GM19193 (cell line): ENCODE measurements around the gene PRPSAP1.

ENCODE experiments used
- POLR2A ChIP-seq: IDR thresholded peaks from 4 replicates; pipeline ENCODE4 v1.6.1; 2011; ENCODE audit not compliant: insufficient read depth, insufficient read length; ENCODE audit errors: extremely low read depth

The PRPSAP1 gene

DNA sequence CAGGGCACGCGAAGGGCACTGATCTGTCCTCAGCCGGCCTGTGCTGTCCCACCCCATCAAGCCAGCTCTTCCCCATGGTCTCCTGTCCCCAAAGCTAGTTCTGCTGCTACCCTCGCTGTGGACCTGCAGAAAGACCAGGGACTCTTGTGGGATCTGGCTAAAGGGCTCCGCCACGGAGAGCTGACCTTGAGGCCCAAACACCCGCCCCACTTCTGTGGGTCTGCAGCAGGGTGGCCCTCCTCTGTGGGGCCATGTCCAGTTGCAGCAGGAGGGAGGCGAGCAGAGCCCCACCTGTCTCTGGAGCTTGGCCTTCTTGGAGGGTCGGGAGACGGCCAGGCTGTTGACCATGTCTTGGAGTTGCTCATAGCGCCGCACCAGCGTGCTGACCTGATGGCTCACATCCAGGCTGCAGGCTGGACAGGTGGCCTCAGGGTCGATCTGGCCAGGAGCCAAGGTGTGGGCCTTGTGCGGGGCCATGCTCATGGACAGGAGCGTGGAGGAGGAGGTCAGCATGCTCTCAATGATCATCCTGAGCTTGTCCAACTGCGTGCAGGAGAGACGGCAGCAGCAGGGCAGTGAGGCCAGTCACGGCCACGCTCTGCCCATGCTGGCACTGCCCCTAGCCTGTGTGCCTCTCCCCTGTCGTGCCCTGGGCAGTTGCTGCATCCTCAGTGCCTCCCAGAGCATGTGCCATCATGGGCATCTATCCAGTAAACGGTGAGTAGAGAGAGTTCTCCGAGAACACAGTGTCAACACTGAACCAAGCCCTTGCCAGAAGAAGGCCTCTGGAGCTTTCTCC, 71.9 kb downstream of the PRPSAP1 start:
- TF ChIP-seq POLR2A: no peak

DNA sequence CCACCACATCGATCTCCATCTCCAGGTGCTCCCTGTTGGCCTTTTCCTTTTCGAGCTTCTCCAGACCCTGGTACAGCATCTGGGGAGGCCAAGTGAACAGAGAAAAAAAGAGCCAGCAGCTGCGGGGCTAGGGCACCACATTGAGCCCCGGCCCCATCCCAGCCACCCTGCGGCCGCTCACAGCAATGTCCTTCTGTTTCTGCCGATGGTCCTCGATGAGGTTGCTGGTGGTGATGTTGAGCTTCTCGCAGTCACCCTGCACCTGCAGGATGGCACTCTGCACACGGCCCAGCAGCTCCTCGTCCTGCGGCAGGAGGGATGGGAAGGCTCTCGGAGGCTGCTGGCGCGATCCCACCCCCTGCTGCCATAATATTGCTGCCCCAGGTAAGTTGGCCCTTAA, 73.1 kb downstream of the PRPSAP1 start:
- TF ChIP-seq POLR2A: no peak

DNA sequence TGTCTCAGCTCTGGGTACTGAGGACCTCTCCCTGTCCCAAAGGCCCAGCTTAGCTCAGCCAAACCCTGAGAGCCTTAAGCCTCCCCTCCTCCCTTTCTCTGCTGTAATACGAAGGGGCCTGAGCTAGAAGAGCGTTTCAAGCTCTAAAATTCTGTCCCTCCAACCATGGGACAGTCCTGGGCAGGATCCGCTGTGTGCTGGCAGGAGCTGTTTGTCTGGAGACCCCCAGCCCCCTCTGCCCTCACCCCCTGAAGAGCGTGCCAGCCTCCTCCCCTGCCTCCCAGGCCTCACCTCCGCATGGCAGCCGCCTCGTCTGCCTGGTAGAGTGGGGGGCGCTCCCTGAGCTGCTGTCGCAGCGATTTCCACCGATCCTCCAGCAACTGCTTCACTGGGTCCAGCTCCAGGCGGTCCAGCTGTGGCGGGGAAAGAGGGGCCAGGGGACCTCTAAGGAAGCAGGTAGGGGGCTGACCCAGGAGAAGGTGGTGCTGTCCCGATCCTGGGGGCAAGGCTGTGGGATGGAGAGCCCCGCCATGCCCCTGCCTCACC, 73.9 kb downstream of the PRPSAP1 start:
- TF ChIP-seq POLR2A: no peak

DNA sequence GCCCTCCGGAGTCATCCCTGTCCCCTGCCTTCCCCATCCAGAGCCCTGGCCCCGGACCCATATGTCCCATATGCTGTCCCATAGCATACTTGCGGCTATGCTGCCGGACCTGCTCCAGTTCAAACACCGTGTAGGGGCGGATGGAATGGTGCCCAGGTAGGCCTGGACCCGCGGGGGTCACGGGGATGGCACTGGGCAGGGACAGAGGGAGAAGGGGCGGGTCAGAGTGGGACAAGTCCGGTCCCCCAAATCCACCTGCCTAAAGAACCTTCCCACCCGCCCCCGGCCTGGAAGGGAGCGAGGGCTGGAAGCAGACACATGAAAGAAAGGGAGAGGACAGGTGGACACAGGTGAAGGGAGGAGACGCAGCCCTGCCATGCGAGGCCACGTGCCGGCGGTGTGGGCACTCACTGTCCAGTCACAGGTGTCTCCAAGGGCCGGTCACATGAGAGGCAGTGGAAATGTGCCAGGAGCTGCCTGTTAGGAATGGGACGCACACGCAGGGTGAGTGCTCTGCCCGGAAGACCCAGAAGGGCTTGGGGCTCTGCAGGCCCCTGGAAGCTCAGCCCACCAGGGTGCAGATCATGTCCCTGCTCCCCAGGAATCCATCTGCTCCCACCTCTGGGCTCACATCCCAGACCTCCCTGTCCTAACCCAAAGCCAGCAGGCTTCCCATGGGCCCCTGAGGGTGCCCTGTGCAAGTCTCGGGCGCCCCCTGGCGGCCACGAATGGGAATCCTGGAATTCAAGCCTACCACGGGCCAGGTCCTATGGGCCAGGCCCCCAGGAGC, 74.6 kb downstream of the PRPSAP1 start:
- no peak for TF ChIP-seq POLR2A

DNA sequence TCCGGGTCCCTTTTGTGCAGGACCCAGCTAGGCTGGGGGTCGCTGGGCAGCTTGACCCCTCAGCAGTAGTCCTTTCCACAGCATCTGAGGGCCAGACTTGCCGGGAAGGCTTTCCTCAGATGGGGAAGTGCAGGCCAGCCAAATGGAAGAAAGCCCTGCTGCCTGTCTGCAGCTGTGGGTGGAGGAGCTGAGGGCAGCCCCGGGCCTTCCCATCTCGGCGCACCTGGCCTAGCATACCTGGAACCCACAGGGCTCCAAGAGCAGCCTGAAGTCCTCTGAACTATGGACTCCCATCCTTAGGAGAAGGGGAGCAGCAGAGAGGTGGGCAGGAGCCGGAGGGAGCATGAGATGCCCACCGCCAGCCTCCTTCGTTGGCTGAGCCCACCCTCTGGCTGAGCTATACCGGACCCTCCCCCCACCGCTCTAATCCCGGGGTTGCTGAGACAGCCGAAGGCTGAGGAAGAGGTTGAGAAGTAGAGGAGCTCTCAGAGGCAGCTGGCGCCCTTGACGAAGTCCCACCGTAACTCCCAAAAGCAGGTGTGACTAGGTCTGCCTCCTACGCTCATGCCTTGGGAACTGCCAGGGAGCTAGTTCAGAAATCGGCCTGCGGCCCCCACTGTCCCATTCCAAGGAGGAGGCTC, 75.3 kb downstream of the PRPSAP1 start:
- no peak for TF ChIP-seq POLR2A

DNA sequence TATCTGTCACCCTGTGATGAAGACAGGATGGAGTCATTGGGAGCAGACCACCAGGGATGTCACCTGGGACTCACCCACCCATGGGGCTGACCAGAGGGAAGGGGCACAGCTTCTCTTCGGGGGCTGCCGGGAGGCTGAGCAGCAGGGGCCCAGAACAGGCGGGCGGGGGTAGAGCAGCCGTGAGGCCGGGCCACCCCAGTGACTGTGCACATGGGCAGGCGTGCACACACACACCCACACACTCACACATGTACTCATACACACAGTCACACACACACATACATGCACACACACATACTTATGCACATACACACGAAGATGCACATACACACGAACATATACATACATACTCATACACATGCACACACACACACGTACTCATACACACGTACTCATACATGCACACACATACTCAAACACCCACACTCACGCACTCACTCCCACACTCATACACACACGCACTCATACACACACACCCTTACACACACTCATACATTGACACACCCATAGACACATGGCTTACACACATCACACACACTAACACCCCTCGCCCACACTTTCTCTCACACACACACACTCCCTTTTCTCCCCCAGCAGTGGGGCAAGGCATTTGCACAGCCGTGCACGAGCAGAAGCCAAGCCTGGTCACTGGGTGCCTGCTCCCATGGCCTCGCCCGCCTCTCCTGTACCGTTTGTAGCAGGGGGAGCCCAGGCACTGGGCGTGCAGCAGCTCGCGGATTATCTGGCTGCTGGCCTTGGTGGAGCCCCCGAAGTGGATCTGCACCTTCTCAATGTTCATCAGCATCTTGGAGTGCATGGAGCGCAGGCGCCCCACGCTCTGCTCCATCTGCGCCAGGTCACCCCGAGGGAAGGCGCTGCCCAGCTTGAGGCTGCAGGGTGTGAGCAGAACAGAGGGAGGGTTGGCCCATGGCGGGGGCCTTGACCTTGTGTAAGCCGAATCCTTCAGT, 76.1 kb downstream of the PRPSAP1 start:
- TF ChIP-seq POLR2A: no peak

DNA sequence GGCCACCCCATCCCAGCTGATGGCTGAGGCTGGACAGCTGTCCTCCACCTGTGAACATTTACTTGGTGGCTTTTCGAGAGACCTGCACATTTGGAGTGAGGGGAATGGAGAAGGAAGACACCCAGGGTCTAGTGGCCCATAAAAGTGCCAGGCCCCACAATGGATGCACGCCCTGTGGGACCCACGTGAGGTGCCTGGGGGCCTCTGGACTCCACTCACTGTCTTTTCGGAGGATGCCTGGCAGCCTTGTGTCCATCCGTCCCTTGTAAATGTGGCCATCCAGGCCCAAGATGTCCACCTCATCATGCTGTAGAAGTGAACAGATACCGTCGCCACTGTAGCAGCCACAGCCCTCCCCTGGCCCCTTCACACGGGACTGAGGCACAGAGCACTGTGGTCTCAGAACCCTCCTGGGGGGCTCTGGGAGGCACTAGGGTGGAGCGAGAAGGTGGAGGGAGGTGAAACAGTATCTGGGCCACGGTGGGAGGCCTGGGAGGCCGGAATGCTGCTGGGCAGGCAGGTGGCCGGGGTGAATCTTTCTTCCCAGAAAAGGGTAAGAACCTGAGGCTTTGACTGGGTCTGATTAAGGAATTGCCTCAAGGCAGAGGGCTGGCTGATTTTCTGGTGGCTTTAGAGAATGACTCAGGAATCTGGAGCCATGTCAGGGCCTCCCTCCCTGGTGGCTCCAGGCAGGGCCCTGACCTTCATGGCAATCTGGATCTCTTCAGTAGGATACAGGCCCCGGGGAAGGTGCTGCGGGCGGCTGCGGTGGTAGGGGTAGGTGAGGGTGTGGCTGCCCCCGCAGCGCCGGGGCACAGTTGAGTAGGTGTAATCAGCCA, 77.0 kb downstream of the PRPSAP1 start:
- TF ChIP-seq POLR2A: no peak

DNA sequence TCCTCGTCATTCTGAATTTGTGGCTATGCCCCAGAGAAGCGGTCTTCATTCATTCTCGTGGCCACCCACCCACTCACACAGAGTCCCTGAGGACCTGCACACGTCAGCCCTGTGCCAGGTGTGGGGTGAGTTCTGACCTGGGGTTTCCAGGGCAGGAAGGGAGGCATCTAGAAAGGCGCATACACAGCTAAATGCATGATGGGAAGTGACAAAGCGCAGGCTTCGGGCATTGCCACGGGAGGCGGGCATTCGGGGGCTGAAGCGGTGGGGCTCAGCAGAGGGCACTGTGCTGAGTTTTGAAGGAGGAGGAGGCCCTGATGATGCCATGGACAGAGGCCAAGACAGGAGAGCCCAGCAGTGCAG, 77.7 kb downstream of the PRPSAP1 start:
- TF ChIP-seq POLR2A: no peak

DNA sequence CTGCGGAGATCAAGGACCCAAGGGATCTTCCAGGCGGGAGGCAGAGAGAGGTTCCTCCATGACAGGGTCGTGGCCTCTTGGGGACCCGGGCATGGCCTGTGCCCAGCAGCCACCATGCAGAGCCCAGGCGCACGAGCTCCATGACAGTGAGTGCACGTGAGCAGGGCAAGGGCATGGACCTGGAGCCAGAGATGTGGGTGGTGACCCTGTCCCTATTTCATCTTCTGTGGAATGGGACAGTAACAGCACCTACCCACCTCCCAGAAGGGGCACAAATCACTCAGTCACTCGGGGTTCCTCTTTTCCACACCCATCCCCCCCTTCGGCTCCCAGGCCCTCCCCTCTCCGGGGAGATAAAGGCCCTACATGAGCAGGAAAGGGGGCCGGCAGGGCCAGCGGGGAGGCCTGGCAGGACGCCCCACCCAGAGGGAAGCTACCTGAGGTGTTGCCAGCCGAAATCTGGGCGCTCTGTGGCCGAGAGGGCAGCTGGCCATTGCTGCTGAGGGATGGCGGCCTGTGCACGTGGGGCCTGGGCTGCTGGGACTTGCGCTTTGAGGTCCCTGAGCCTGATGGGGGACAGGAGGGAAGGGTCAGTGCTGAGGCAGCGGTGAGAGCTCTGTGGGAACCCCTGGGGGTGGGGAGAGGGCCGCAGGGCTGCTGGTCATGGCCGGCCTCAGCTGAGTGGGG, 78.2 kb downstream of the PRPSAP1 start:
- TF ChIP-seq POLR2A: no peak

DNA sequence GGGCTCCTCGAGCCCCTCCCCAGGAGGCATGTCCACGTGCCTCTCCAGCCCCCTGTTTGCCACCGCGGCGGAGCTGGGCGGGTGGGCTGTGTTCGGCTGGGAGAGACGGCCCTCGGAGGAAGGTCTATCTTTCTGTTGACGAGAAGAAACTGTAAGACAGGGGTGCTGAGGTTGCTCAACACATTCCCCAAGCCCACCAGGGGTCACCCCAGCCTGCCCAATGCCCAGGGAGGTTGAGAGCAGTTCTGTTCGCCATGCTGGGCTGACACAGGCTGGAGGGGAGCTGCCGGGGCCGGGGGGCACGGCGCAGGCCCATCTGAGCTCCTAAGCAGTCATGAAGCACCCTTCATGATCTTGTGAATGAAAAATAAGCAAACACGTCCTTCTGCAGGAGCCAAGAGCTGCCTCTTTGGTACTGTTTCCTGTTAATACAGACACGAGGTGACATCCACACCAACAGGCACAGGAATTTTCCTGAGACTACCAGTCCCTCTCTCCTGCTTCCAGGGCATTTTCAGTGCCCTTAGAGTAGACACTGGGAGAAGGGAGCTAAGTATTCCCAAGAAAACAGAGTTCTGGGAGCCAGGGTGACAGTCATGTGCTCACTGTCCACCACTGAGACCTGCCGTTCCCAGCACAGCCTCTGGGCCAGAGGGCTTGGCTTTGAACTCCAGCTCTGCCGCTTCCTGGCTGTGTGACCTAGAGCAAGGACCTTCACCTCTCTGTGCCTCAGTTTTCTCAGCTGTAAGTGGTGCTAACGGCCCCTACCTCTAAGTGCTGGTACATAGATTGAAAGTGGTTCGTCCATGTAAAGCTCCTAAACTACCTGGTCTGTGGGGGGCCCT, 79.4 kb downstream of the PRPSAP1 start:
- TF ChIP-seq POLR2A: no peak

DNA sequence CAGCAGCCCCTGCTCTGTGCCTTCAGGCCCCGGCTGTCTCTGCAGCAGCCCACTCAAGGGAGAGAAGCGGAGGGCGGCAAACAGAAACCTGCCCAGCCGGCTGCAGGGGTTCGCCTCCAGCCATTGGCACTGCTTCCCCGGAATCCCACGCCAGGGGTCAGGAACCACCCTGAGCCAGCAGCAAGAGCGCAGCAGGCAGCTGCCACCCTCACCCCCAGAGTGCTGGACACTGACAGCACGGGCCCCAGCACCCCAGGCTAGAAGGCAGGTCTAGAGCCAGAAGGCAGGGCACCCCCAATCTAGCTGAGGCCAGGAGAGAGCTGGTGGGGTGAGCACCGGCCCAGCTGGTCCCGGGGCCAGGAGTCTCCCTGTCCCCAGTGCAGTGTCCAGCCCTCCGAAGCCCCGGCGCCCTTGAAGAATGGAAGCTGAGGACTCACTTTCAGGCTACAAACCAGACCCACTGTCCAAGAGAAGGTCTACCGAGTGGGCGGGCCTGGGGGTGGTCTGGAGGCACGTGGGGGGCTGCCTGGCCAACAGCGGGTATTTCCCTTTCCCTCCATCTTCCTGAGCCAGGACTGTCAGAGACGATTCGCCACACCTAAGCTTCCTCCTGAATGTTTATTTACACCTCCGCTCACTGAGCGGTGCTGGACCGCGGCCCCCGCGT, 80.1 kb downstream of the PRPSAP1 start:
- peak; percentile 4 for TF ChIP-seq POLR2A

DNA sequence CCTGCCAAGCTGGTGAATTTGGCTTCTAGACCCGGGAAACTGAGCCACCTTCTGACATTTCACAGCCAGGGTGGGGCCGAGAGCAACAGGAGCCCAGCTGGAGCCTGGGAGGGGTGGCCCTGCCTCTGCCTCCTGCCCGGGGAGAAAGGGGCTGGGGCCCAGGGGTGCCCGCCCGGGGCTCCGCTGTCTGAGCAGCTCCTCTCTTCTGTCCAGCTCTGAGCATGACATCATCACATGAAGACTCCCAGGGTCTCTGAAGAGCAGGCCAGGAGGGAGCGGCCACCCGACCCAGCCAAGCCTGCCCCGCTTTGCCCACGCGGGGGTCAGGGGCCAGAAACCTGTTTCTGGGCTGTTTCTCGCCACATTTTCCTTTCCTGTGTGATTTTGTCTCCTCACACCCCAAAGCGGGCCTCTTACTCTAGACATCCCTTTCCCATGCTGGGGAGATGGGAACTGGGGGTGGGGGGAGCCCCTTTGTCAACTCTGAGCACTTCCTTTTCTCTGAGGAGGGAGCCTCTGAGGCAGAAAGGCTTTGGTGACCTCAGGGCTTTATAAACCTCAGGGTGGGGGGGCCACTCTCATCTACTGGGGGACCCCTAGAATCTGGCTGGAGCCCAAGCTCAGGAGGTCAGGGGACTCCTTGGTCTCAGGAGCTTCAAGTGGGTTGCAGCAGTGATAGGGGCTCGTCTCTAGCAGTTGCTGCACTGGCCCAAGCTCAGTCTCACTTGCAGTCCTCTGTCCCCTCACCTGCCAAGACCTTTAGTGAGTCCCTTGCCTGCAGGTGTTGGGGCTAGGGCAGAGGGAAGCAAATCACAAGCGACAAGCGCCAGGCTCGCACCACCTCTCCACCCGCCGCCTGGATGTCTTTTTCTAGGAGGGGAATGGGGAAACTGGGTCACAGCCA, 80.9 kb downstream of the PRPSAP1 start:
- TF ChIP-seq POLR2A: no peak
